Measurements from ENCODE around the gene ORM1. TPM values are rescaled to one million over a fixed set of nuclear protein-coding genes. Genes with fewer than 3 reads are reported as not detected.
A peak's percentile ranks its signal among the peaks of the same experiment; 100 is the strongest.

Gene ORM1
- total RNA-seq, 1 donor from 2014 or later = not detected

- Histone ChIP-seq H3K36me3 (ENCODE audit: control insufficient read depth, insufficient read depth, low read length) (peaks cover 1% of the 10 kb centered on the region), H3K27me3 (ENCODE audit: control insufficient read depth, insufficient read depth, low read length) (no peaks in the 10 kb centered on the region), H3K4me3 (ENCODE audit: low read depth, low read length) (no peak overlapping the region)
- no peak for DNase-seq (ENCODE audit: low read depth)
- TF ChIP-seq, protein P1, sequence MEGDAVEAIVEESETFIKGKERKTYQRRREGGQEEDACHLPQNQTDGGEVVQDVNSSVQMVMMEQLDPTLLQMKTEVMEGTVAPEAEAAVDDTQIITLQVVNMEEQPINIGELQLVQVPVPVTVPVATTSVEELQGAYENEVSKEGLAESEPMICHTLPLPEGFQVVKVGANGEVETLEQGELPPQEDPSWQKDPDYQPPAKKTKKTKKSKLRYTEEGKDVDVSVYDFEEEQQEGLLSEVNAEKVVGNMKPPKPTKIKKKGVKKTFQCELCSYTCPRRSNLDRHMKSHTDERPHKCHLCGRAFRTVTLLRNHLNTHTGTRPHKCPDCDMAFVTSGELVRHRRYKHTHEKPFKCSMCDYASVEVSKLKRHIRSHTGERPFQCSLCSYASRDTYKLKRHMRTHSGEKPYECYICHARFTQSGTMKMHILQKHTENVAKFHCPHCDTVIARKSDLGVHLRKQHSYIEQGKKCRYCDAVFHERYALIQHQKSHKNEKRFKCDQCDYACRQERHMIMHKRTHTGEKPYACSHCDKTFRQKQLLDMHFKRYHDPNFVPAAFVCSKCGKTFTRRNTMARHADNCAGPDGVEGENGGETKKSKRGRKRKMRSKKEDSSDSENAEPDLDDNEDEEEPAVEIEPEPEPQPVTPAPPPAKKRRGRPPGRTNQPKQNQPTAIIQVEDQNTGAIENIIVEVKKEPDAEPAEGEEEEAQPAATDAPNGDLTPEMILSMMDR (IDR thresholded peaks at IDR 0.05; ENCODE audit: insufficient read depth, low read length, poor library complexity, severe bottlenecking) = no peak
These were observed 40.4 kb upstream of the ORM1 start for GRCh38 chr9:114282507-114282906.

- peak; percentile 49 for DNase-seq (ENCODE audit: low read depth)
These were observed 40.0 kb upstream of the ORM1 start for GRCh38 chr9:114282926-114283325.

GRCh38 chr9:114283551-114284111, 39.3 kb upstream of the ORM1 start:
- H3K27me3 ChIP-seq (ENCODE audit: control insufficient read depth, insufficient read depth, low read length) = no peaks in the 10 kb centered on the region
- TF ChIP-seq, protein P1 (IDR thresholded peaks at IDR 0.05; ENCODE audit: insufficient read depth, low read length, poor library complexity, severe bottlenecking) = no peak
- no peak overlapping the region for H3K4me3 ChIP-seq (ENCODE audit: low read depth, low read length)
- DNase-seq (ENCODE audit: low read depth) = no peak
- peaks cover 1% of the 10 kb centered on the region for H3K36me3 ChIP-seq (ENCODE audit: control insufficient read depth, insufficient read depth, low read length)

More at GRCh38 chr9:114282926-114283325, 40.0 kb upstream of the ORM1 start:
- Histone ChIP-seq H3K4me3 (ENCODE audit: low read depth, low read length) (no peak overlapping the region), H3K27me3 (ENCODE audit: control insufficient read depth, insufficient read depth, low read length) (no peaks in the 10 kb centered on the region), H3K36me3 (ENCODE audit: control insufficient read depth, insufficient read depth, low read length) (peaks cover 1% of the 10 kb centered on the region)
- TF ChIP-seq, protein P1 (IDR thresholded peaks at IDR 0.05; ENCODE audit: insufficient read depth, low read length, poor library complexity, severe bottlenecking) = no peak

DNA sequence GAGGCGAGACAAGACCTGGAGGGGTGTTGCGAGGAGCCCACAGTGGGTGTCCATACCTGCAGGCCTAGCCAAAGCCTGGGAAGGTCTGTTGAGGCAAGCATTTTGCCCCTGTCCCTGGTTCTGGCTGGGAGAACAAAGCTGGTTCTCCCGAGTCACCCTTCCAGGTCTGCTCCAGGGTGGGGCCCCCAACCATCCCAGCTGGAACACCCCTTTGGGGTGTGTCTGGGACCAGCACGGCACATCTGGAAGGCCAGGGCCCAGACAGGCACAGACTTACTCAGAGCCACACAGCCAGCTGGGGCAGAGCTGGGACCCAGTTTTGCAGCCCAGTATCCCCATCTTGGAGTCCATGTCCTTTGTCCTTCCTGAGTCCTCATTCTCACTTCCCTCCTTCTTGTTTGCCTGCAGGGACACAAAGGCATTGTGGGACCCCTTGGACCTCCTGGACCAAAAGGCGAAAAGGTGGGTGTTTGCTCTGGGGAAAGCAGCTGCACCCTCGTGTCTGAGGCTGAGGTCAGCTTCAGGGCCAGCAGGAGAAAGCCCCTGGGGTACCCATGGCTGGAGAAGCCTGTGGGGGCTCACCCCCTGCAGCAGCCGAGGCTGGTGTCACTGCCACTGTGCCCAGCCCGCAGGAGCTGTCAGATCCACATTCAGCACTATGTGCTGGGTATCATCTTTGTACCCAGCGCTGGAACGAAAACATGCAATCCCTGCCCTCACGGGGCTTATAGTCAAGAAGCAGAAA, 38.4 kb upstream of the ORM1 start:
- Histone ChIP-seq H3K36me3 (ENCODE audit: control insufficient read depth, insufficient read depth, low read length) (peaks cover 1% of the 10 kb centered on the region), H3K27me3 (ENCODE audit: control insufficient read depth, insufficient read depth, low read length) (no peaks in the 10 kb centered on the region), H3K4me3 (ENCODE audit: low read depth, low read length) (no peak overlapping the region)
- no peak for DNase-seq (ENCODE audit: low read depth)
- TF ChIP-seq, protein P1 (IDR thresholded peaks at IDR 0.05; ENCODE audit: insufficient read depth, low read length, poor library complexity, severe bottlenecking) = no peak

DNA sequence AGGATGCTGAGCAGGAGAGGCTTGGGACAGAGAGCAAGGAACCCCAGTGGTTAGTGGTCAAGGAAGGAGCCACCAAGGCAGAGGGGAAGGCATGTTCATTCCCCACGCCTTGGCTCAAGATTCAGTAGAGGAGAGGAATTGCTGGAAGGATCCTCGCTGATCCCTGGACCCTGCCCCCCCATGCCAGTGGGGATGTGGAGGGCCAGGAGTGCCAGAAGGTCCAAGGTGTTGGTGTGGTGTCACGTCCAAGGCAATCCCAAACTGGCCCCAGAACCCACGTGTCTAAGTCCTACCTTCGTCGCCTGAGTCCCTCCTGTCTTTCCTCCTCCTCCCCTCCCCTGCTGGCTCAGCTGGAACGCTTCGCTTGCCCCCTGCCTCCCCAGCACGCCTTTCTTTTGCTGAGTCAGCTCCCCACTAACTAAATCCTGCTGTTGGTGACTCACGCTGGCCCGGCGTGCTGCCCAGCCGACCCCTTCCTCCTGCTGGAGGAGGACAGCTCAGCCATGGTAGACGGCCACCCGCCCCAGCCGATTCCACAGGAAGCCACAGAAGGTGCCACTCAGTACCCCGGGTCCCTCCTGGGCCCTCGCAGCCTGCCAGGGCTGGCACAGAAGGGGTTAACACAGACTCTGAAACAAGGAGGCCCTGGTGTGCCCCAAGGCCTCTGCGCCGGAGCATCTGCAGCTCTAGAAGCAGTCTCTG, 37.6 kb upstream of the ORM1 start:
- peak; percentile 85 for DNase-seq (ENCODE audit: low read depth)
- TF ChIP-seq, protein P1 (IDR thresholded peaks at IDR 0.05; ENCODE audit: insufficient read depth, low read length, poor library complexity, severe bottlenecking) = peak; percentile 23
- no peaks in the 10 kb centered on the region for H3K27me3 ChIP-seq (ENCODE audit: control insufficient read depth, insufficient read depth, low read length)
- H3K36me3 ChIP-seq (ENCODE audit: control insufficient read depth, insufficient read depth, low read length) = peaks cover 1% of the 10 kb centered on the region
- no peak overlapping the region for H3K4me3 ChIP-seq (ENCODE audit: low read depth, low read length)
